Epidermal melanocyte (primary cell): Measurements from ENCODE around the gene SERPINA4.

Experiments used
- DNase-seq: peaks from one replicate; pipeline ENCODE4 v3.0.0; 2011; ENCODE audit warnings: low spot score; ENCODE audit not compliant: insufficient read length

The SERPINA4 gene

DNA sequence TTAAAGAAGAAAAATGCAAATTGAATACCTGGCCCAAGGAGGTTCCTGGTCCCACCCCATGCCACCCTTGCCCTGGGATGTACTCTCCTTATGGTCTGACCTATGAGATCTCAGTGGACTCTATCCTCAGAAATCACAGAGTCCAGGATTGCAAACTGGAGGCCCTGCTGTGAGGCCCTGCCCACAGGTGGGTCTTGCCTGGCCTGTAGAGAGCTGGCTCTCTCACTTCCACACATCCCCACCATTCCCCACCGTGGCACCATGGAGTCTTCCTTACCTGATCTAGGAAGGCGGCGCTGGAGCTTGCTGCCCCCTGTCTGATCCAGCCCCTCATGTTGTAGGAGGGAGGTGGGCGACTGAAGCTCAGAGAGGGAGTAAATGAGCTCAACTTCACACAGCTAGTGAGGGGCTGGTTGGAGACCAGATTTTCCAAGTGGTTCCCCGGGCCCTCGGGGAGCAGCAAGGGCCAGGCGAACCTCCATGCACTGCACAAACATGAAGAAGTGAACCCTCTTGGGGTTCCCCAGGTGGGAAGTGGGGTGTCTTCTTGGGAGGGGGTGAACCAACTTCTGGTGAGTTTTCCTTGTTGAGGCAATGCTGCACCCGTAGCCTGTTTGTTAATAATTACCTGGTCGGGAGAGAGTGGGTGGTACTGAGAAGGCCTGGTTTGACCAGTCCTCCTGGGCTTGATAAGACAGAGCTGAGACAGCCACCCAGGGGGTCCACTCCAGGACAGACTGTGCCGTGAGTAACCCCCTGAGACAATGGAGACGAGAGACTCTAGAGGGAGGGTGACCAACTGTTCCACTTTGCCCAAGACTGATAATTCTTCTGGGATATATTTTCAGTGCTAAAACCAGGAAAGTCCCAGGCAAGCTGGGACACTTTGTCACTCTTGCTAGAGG lies at the start of gene SERPINA4:
SERPINA4 (plus strand) TSS at position 692 of the 905 bp plus-strand sequence. CDS start 2,041 bp downstream, outside the sequence.
- no peak for DNase-seq

GRCh38 chr14:94514351-94514750 lies 46.9 kb upstream of the SERPINA4 start:
- DNase-seq: no peak

DNA sequence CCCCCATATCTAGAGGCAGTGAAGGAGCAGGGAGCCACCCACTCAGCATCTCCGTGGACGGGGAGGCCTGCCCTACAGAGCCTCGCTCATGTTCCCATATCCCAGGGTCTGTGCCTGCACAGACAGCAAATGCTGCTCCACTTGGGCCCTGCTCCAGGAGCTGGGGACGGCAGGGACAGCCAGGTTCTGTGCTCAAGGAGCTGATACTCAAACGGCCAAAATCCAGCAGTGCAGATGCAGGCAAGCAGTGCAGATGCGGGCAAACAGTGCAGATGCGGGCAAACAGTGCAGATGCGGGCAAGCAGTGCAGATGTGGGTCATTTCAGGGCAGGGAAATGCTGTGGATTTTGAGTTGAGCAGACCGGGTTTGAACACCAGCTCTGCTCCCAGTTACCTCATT lies 45.8 kb upstream of the SERPINA4 start:
- no peak for DNase-seq

GRCh38 chr14:94515856-94516255 lies 45.4 kb upstream of the SERPINA4 start:
- no peak for DNase-seq

GRCh38 chr14:94517248-94517640 lies 44.0 kb upstream of the SERPINA4 start:
- no peak for DNase-seq

- no peak for DNase-seq
These were observed 43.5 kb upstream of the SERPINA4 start for GRCh38 chr14:94517641-94518257.

DNA sequence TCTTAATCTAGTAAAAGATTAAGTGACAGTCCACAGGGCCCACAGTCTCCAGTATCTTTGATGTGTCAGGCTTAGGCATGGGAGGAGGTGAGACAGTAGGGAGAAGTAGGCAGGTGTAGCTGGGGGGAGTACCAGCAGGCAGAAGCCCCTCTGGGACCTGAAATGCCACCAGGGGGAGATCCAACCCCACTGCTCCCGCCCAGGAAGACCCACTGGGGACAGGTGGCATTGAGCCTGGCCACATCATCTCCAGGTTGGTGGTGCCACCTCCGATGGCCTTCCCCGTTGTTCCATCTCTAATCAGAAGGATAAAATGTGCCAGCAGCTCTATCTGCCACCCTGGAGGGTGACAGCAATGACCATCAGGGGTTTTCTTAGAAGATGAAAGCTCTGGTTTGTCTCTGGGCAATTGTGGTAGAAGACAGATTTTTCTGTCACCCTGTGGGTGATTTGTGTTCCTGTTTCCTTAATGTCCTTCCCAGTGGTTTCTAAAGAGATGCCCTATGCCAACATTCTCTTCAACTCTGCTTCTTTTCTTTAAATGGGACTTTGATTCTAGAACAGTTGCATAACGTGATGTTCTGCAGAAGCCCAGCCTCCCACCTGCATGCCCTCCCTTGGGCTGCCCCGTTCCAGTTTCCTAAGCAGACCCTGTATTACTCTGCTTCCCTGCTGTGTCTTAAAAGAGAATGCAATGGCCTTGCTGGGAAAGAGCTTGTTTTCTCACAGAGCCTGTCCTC lies 39.7 kb upstream of the SERPINA4 start:
- no peak for DNase-seq

DNA sequence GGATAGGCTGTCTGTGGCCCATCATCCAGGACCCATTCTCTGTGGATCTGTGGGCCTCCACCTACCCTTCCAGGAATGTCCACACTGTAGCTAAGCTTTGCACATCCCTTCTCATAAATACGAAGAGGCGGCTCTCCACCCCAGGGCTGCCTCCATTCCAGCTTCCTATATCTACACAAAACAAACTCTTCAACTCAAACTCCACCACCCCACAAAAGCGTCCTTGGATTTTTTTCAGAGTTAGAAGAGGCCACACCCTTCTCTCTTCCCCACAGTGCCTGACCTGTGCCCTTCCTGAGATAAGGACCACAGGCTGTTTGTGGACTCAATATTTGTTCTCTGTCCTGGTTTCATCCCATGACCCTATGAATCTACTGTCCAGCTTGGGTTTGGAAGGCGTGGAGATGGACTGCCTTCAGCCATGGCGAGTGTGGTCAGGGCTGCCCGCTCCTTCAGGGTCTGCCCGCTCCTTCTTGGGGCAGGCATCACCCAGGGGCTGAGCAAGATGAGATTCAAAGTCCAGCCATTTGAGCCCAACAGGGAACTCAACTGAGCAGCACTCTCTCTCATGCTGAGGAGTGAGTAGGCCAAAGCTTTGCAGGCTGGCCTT lies 39.0 kb upstream of the SERPINA4 start:
- no peak for DNase-seq

DNA sequence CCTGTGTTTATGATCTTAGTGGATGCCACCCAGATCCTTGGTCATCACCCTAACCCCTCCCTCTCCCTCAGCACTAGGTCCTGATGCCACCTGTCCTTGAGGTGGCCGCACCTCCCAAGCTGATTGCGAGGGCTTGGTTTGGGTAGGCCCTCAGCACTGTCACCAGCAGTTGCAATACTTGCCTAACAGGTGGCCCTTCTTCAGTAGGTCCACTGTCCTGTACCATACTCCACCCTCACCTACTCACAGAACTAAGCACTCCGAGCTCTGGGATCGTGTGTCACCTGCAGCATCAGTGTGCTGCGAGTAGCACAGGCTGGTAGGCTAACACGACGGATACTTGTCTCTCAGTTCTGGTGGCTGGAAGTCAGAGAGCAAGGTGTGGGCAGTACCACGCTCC lies 38.0 kb upstream of the SERPINA4 start:
- no peak for DNase-seq

DNA sequence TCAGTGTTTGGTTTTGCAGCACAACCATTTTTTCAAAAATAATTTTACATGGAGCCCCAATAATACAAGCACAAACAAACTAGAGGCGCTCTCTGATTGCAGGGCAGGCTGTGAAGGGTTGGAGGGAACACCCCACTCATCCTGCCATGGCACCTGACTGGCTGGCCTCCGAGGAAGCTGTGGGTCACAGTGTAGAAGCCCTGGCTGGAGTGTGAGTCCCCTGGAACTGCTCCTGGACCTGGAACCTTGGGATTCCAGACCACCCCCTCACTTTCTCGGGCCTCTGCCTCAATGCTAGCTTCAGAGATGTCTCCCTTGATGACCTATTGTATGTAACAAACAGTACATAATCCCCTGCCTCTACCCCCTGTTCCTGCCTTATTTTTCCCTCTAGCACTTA lies 37.1 kb upstream of the SERPINA4 start:
- no peak for DNase-seq

- no peak for DNase-seq
These were observed 30.1 kb upstream of the SERPINA4 start for GRCh38 chr14:94531187-94531586.

GRCh38 chr14:94532447-94532846 lies 28.8 kb upstream of the SERPINA4 start:
- no peak for DNase-seq

- DNase-seq: no peak
These were observed 25.7 kb upstream of the SERPINA4 start for GRCh38 chr14:94535506-94535905.

DNA sequence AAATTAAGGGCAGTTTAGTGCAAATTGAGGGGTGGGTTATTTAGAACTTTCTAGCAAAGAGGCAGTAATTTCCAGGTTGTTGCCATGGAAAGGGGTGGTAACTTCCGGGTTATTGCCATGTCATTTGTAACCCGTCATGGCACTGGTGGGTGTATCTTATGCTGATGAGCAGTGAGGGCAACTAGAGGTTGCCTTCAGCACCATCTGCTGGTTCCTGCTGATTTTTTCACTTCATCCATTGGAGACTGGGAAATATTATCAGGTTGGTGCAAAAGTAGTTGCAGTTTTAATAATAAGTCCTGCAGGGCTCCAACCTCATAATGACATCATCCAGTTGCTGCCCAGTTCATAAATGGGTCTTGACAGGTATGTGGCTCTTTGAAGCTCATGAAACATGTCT lies 24.4 kb upstream of the SERPINA4 start:
- DNase-seq: no peak

- no peak for DNase-seq
These were observed 23.0 kb upstream of the SERPINA4 start for GRCh38 chr14:94538070-94538740.

DNA sequence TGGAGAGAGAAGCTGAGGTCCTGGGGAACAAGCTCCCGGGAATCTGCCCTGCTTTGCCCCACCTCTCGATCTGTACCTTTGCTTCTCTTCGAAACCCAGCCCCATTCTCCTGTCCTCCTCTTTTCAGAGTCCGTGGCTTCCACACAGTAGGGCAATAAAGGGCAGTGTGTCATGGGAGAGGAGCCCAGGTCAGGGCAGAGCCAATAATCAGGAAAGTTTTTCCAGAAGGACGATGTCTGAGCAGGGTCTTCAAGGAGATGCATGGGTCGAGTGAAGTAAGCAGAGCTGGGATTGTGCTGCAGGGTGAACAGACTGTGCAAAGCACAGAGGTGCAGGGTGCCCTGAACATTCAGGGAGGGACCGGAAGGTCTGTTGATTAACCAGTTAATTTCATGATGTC lies 22.1 kb upstream of the SERPINA4 start:
- no peak for DNase-seq

- DNase-seq: no peak
These were observed 21.0 kb upstream of the SERPINA4 start for GRCh38 chr14:94540031-94540794.

DNA sequence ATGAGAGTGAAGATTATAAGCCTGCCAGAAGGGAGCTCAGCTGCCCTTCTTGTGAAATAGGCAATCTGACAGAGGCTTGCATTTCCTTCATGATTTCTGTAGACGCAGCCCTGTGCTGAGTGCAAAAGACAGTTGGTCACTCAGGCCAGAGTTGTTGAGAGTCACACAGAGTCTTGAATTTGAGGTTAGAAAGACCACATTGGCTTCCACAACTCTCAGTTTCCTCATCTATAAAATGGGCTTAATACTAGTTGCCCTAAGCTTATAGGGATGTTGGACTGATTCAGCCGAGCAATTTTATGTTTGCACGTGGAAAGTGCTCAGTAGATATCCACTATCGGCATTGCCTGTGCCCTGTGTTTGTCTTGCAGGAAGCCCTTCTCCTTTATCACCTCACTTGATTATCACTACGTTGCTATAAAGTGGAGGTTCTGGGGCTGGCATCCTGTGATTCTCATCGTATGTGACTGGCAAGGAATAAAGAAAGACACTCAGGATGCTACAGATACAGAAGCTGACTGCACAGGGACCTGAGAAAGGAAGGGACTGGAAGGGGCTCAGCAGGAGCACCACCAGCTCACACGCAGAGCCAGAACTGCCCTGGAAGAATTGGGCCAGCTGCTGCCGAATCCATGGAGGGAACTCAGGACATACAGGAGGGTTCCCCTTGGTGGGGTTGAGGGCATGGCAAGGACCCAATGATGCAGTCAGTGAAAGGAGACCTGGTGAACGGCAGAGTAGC lies 19.8 kb upstream of the SERPINA4 start:
- DNase-seq: no peak

GRCh38 chr14:94542111-94542810 lies 19.0 kb upstream of the SERPINA4 start:
- no peak for DNase-seq
